T-helper 2 cell treated with Interferon-gamma antibody and Interleukin-4, amounts not matched to agents 100 ng/mL and 5 ng/mL, for 36 hours (primary cell): Measurements from ENCODE around the gene RTN4. TPM values are rescaled to one million over a fixed set of nuclear protein-coding genes. Genes with fewer than 3 reads are reported as not detected.

Source experiments
- intact Hi-C: fragments of 100-400 bp; cut with micrococcal nuclease; formaldehyde crosslinking; loops from one replicate; pipeline ENCODE4 v1.15.1; 2023
- total RNA-seq: library from RNA; stranded (reverse); gene quantifications from 2 replicates; pipeline ENCODE4 v1.2.3, GENCODE V29; 2022

The RTN4 gene
- total RNA-seq, 1 donor from 2014 or later: 88.5 TPM

- intact Hi-C loops: no loop called here
Measured at GRCh38 chr2:55045780-55046179, 4.5 kb downstream of the RTN4 start.

GRCh38 chr2:55043841-55044240 is 6.4 kb downstream of the RTN4 start:
- intact Hi-C loops: no loop called here

GRCh38 chr2:55038428-55038827 is 11.8 kb downstream of the RTN4 start:
- intact Hi-C loops: no loop called here

GRCh38 chr2:55035716-55036115 is 14.5 kb downstream of the RTN4 start:
- intact Hi-C loops: no loop called here

GRCh38 chr2:55033921-55034320 is 16.3 kb downstream of the RTN4 start:
- intact Hi-C loops: no loop called here

GRCh38 chr2:55033076-55033742 is 17.0 kb downstream of the RTN4 start:
- intact Hi-C loops: no loop called here

GRCh38 chr2:55031505-55031904 is 18.7 kb downstream of the RTN4 start:
- intact Hi-C loops: no loop called here

GRCh38 chr2:55030766-55031165 is 19.5 kb downstream of the RTN4 start:
- intact Hi-C loops: no loop called here

GRCh38 chr2:55029098-55029497 is 21.2 kb downstream of the RTN4 start:
- intact Hi-C loops: no loop called here

- intact Hi-C loops: no loop called here
Measured at GRCh38 chr2:55027226-55027625, 23.0 kb downstream of the RTN4 start.

GRCh38 chr2:55026202-55026601 is 24.0 kb downstream of the RTN4 start:
- intact Hi-C loops: no loop called here

GRCh38 chr2:55025627-55026026 is 24.6 kb downstream of the RTN4 start:
- intact Hi-C loops: no loop called here

GRCh38 chr2:55025082-55025481 is 25.2 kb downstream of the RTN4 start:
- intact Hi-C loops: no loop called here

- intact Hi-C loops: no loop called here
Measured at GRCh38 chr2:55022476-55022875, 27.8 kb downstream of the RTN4 start.

GRCh38 chr2:55019526-55020258 is 30.6 kb downstream of the RTN4 start:
- intact Hi-C loops: no loop called here

- intact Hi-C loops: no loop called here
Measured at GRCh38 chr2:55018619-55019018, 31.6 kb downstream of the RTN4 start.

GRCh38 chr2:55017880-55018279 is 32.4 kb downstream of the RTN4 start:
- intact Hi-C loops: no loop called here

GRCh38 chr2:55017428-55017827 is 32.8 kb downstream of the RTN4 start:
- intact Hi-C loops: no loop called here

- intact Hi-C loops: loop anchor here (1.0 to 5.0 kb wide), 5 partner anchors 114 to 416 kb away; partner anchors contain the start of gene EML6
Measured at GRCh38 chr2:55014962-55015939, 35.0 kb downstream of the RTN4 start.

- intact Hi-C loops: loop anchor here (2.0 to 5.0 kb wide), 3 partner anchors 113 to 417 kb away; partner anchors contain the start of gene EML6
Measured at GRCh38 chr2:55013936-55014335, 36.3 kb downstream of the RTN4 start.

- intact Hi-C loops: loop anchor here (5.0 kb wide), 1 partner anchor 291 kb away; the partner anchor contains the start of gene EML6
Measured at GRCh38 chr2:55012672-55013484, 37.4 kb downstream of the RTN4 start.
